Measurements from ENCODE around the gene STX16.

The STX16 gene

GRCh38 chr20:58712151-58712791 is 61.2 kb downstream of the STX16 start:
- in situ Hi-C loops (cut with HindIII; ENCODE audit: low pct_unique_long_range_greater_than_20kb, low sequenced_read_pairs) = no loop called here
- TF ChIP-seq JUND (IDR thresholded peaks at IDR 0.05; ENCODE audit: low read depth) = no peak
- no peak for DNase-seq (ENCODE audit: low read depth in 1 of 2, low spot score in 1 of 2)

GRCh38 chr20:58712806-58713731 is 62.0 kb downstream of the STX16 start:
- no peak for TF ChIP-seq JUND (IDR thresholded peaks at IDR 0.05; ENCODE audit: low read depth)
- DNase-seq (ENCODE audit: low read depth in 1 of 2, low spot score in 1 of 2) = no peak
- in situ Hi-C loops (cut with HindIII; ENCODE audit: low pct_unique_long_range_greater_than_20kb, low sequenced_read_pairs) = no loop called here

GRCh38 chr20:58713801-58714339 is 62.8 kb downstream of the STX16 start:
- TF ChIP-seq JUND (IDR thresholded peaks at IDR 0.05; ENCODE audit: low read depth) = no peak
- in situ Hi-C loops (cut with HindIII; ENCODE audit: low pct_unique_long_range_greater_than_20kb, low sequenced_read_pairs) = no loop called here
- no peak for DNase-seq (ENCODE audit: low read depth in 1 of 2, low spot score in 1 of 2)

GRCh38 chr20:58714340-58714922 is 63.3 kb downstream of the STX16 start:
- no peak for TF ChIP-seq JUND (IDR thresholded peaks at IDR 0.05; ENCODE audit: low read depth)
- in situ Hi-C loops (cut with HindIII; ENCODE audit: low pct_unique_long_range_greater_than_20kb, low sequenced_read_pairs) = no loop called here
- no peak for DNase-seq (ENCODE audit: low read depth in 1 of 2, low spot score in 1 of 2)

GRCh38 chr20:58714923-58715351 is 63.9 kb downstream of the STX16 start:
- DNase-seq (ENCODE audit: low read depth in 1 of 2, low spot score in 1 of 2) = no peak
- TF ChIP-seq JUND (IDR thresholded peaks at IDR 0.05; ENCODE audit: low read depth) = no peak
- in situ Hi-C loops (cut with HindIII; ENCODE audit: low pct_unique_long_range_greater_than_20kb, low sequenced_read_pairs) = no loop called here

GRCh38 chr20:58715391-58715800 is 64.3 kb downstream of the STX16 start:
- in situ Hi-C loops (cut with HindIII; ENCODE audit: low pct_unique_long_range_greater_than_20kb, low sequenced_read_pairs) = no loop called here
- no peak for DNase-seq (ENCODE audit: low read depth in 1 of 2, low spot score in 1 of 2)
- no peak for TF ChIP-seq JUND (IDR thresholded peaks at IDR 0.05; ENCODE audit: low read depth)

- in situ Hi-C loops (cut with HindIII; ENCODE audit: low pct_unique_long_range_greater_than_20kb, low sequenced_read_pairs) = no loop called here
- TF ChIP-seq JUND (IDR thresholded peaks at IDR 0.05; ENCODE audit: low read depth) = no peak
- no peak for DNase-seq (ENCODE audit: low read depth in 1 of 2, low spot score in 1 of 2)
These were observed 64.9 kb downstream of the STX16 start for GRCh38 chr20:58715801-58716475.

GRCh38 chr20:58716476-58717277 is 65.6 kb downstream of the STX16 start:
- in situ Hi-C loops (cut with HindIII; ENCODE audit: low pct_unique_long_range_greater_than_20kb, low sequenced_read_pairs) = no loop called here
- no peak for TF ChIP-seq JUND (IDR thresholded peaks at IDR 0.05; ENCODE audit: low read depth)

GRCh38 chr20:58717278-58718091 is 66.4 kb downstream of the STX16 start:
- no peak for TF ChIP-seq JUND (IDR thresholded peaks at IDR 0.05; ENCODE audit: low read depth)
- no peak for DNase-seq (ENCODE audit: low read depth in 1 of 2, low spot score in 1 of 2)
- in situ Hi-C loops (cut with HindIII; ENCODE audit: low pct_unique_long_range_greater_than_20kb, low sequenced_read_pairs) = no loop called here

More at GRCh38 chr20:58716476-58717277, 65.6 kb downstream of the STX16 start:
- no peak for DNase-seq (ENCODE audit: low read depth in 1 of 2, low spot score in 1 of 2)

- in situ Hi-C loops (cut with HindIII; ENCODE audit: low pct_unique_long_range_greater_than_20kb, low sequenced_read_pairs) = no loop called here
- no peak for TF ChIP-seq JUND (IDR thresholded peaks at IDR 0.05; ENCODE audit: low read depth)
- DNase-seq (ENCODE audit: low read depth in 1 of 2, low spot score in 1 of 2) = no peak
These were observed 67.1 kb downstream of the STX16 start for GRCh38 chr20:58718121-58718563.

GRCh38 chr20:58718729-58719128 is 67.6 kb downstream of the STX16 start:
- DNase-seq (ENCODE audit: low read depth in 1 of 2, low spot score in 1 of 2) = no peak
- TF ChIP-seq JUND (IDR thresholded peaks at IDR 0.05; ENCODE audit: low read depth) = no peak
- in situ Hi-C loops (cut with HindIII; ENCODE audit: low pct_unique_long_range_greater_than_20kb, low sequenced_read_pairs) = no loop called here
